Caki2 (cell line): ENCODE data around the gene OR2J2. TPM values are rescaled to one million over a fixed set of nuclear protein-coding genes. Genes with fewer than 3 reads are reported as not detected.
"Not testable (repeated sequence)": the region's sequence is repeated elsewhere in the genome, so short reads cannot be mapped to it uniquely, and the experiment has no call there.

ENCODE experiments used
- DNase-seq: peaks from one replicate; pipeline ENCODE4 v3.0.0-alpha.2; 2015; ENCODE audit warnings: low read depth
- in situ Hi-C: cut with HindIII; loops from 2 replicates; pipeline ENCODE4 v1.10.0; 2016; ENCODE audit warnings: low sequenced_read_pairs, low pct_unique_long_range_greater_than_20kb, mixed read lengths
- total RNA-seq: library from RNA; depleted of rRNA; stranded (reverse); fragments of >200 nt; shearing (Covaris generic); gene quantifications from 2 replicates; pipeline ENCODE4 v1.2.3, GENCODE V29; 2014; ENCODE audit warnings: low replicate concordance; rRNA removed

Gene OR2J2
- not detected in 2 replicates for total RNA-seq

- DNase-seq, in situ Hi-C loops: not testable (repeated sequence)
Observed at GRCh38 chr6:29170607-29171006, at the start of gene OR2J2. TSS of gene OR2J2 (plus strand) at chr6:29170907. CDS start at chr6:29173636, 2,729 bp downstream.

- DNase-seq: no peak
- in situ Hi-C loops: no loop called here
Observed at GRCh38 chr6:29129326-29130012, 41.2 kb upstream of the OR2J2 start.

GRCh38 chr6:29130644-29131043 lies 40.1 kb upstream of the OR2J2 start:
- in situ Hi-C loops: no loop called here
- no peak for DNase-seq

- DNase-seq: no peak
- in situ Hi-C loops: no loop called here
Observed at GRCh38 chr6:29131691-29132090, 39.0 kb upstream of the OR2J2 start.

GRCh38 chr6:29137724-29138123 lies 33.0 kb upstream of the OR2J2 start:
- in situ Hi-C loops: no loop called here

GRCh38 chr6:29141606-29142005 lies 29.1 kb upstream of the OR2J2 start:
- no peak for DNase-seq
- in situ Hi-C loops: no loop called here

More at GRCh38 chr6:29137724-29138123, 33.0 kb upstream of the OR2J2 start:
- DNase-seq: no peak

GRCh38 chr6:29142309-29142708 lies 28.4 kb upstream of the OR2J2 start:
- in situ Hi-C loops: no loop called here

GRCh38 chr6:29146179-29146578 lies 24.5 kb upstream of the OR2J2 start:
- in situ Hi-C loops: no loop called here
- no peak for DNase-seq

More at GRCh38 chr6:29142309-29142708, 28.4 kb upstream of the OR2J2 start:
- no peak for DNase-seq

GRCh38 chr6:29147074-29147473 lies 23.6 kb upstream of the OR2J2 start:
- DNase-seq: no peak
- in situ Hi-C loops: no loop called here

- in situ Hi-C loops, DNase-seq: not testable (repeated sequence)
Observed at GRCh38 chr6:29149444-29149843, 21.3 kb upstream of the OR2J2 start.

GRCh38 chr6:29153083-29153482 lies 17.6 kb upstream of the OR2J2 start:
- DNase-seq: no peak
- in situ Hi-C loops: no loop called here

- in situ Hi-C loops, DNase-seq: not testable (repeated sequence)
Observed at GRCh38 chr6:29155182-29155581, 15.5 kb upstream of the OR2J2 start.

GRCh38 chr6:29159922-29160321 lies 10.8 kb upstream of the OR2J2 start:
- DNase-seq, in situ Hi-C loops: not testable (repeated sequence)

- DNase-seq, in situ Hi-C loops: not testable (repeated sequence)
Observed at GRCh38 chr6:29165571-29165970, 5.1 kb upstream of the OR2J2 start.

- in situ Hi-C loops: no loop called here
- DNase-seq: no peak
Observed at GRCh38 chr6:29171736-29172135, 1.0 kb downstream of the OR2J2 start.

GRCh38 chr6:29183594-29183993 lies 12.9 kb downstream of the OR2J2 start:
- DNase-seq: no peak
- in situ Hi-C loops: no loop called here

GRCh38 chr6:29188659-29189058 lies 18.0 kb downstream of the OR2J2 start:
- DNase-seq, in situ Hi-C loops: not testable (repeated sequence)

GRCh38 chr6:29200767-29201662 lies 30.3 kb downstream of the OR2J2 start:
- no peak for DNase-seq
- in situ Hi-C loops: no loop called here

GRCh38 chr6:29201966-29202365 lies 31.3 kb downstream of the OR2J2 start:
- no peak for DNase-seq
- in situ Hi-C loops: no loop called here
